IPS-NIHi7 (cell line): ENCODE results near the gene DNAH12.

ENCODE experiments used
- DNase-seq: peaks from one replicate; pipeline ENCODE4 v3.0.0; 2012; ENCODE audit warnings: mixed read lengths; ENCODE audit errors: extremely low spot score

Gene DNAH12, protein sequence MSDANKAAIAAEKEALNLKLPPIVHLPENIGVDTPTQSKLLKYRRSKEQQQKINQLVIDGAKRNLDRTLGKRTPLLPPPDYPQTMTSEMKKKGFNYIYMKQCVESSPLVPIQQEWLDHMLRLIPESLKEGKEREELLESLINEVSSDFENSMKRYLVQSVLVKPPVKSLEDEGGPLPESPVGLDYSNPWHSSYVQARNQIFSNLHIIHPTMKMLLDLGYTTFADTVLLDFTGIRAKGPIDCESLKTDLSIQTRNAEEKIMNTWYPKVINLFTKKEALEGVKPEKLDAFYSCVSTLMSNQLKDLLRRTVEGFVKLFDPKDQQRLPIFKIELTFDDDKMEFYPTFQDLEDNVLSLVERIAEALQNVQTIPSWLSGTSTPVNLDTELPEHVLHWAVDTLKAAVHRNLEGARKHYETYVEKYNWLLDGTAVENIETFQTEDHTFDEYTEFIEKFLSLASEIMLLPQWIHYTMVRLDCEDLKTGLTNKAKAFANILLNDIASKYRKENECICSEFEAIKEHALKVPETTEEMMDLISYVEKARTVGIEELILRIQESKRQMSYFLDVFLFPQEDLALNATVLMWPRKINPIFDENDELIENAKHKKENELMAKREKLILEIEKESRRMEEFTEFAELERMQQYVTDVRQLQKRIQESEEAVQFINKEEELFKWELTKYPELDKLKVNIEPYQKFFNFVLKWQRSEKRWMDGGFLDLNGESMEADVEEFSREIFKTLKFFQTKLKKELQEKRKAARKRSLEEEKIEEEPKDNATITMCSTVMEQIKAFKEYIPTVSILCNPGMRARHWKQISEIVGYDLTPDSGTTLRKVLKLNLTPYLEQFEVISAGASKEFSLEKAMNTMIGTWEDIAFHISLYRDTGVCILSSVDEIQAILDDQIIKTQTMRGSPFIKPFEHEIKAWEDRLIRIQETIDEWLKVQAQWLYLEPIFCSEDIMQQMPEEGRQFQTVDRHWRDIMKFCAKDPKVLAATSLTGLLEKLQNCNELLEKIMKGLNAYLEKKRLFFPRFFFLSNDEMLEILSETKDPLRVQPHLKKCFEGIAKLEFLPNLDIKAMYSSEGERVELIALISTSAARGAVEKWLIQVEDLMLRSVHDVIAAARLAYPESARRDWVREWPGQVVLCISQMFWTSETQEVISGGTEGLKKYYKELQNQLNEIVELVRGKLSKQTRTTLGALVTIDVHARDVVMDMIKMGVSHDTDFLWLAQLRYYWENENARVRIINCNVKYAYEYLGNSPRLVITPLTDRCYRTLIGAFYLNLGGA (N-terminal part only)

DNA sequence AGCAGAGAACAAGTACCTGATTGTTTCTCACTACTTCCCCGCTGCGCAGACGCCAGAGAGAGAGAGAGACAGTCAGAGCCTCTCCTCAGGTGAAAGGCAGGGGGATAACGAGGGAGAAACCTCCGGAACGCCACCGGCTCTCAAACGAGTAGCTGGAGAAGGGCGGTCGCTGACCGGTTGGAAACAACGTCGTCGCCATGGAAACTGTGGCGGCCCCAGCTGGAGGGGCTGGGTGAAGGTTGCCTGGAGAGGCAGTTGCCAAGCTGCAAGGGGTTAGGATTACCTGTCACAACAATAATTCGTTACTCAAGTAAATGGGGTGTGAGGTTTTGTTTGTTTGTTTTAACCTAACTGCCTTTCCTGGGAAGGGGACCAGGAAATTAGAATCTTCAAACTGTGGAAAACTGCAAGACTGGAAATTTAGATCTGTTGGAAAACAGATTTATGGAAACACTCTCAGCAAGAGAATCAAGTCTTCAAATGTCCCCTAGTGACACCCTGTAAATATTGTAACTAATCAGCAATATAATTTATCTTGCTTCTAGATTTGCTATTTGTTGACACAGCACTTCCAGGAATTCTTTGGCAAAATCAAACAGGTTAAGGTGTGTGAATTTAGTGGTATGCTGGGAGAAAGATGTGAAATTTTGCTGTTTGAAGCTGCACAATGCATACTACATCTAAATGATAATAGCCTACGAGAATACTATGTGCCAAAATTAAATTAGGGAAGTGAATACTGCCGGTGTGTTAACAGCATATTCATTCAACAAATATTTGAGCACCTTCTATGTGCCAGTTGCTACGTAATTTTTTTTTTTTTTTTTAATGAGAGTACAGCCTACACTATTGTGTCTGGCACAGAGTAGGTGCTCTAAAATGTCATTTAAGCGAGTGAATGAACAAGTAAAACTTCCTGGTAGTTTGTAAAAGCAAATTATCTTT is at the start of gene DNAH12:
DNAH12 (minus strand) TSS at position 164 of the 945 bp plus-strand sequence. CDS start 1,474 bp downstream, outside the sequence.
- DNase-seq: peak; percentile 93

DNA sequence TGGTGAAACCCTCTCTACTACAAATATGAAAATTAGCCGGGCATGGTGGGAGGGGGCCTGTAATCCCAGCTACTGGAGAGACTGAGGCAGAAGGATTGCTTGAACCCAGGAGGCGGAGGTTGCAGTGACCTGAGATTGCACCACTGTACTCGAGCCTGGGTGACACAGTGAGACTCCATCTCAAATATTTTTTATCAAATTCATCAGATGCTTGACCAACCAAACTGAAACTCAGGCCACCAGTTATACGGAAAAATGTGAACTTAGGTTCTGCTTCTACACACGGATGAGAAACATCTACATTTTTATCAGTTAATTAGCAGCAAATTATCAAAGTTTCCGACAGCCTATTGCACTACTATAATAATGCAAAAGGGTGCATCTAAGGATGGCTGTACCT is 48.2 kb upstream of the DNAH12 start:
- DNase-seq: no peak

DNA sequence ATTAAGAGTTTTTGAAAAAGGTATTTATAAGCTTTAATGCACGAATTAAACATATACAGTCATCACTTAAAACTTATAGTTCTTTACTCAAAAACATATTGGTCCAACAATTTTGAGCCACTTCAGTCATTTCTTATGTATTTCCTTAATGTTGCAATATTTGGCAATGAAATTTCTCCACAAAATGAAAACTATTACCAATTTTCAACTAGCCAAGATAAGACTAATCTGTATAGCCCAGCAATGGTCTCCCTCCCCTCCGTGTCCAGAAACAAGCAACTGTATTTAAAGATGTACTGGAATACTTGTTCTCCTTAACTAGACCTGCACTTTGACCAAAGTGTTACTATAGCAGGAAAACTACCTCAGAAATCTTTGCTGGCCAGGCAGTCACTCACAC is 43.8 kb upstream of the DNAH12 start:
- no peak for DNase-seq

DNA sequence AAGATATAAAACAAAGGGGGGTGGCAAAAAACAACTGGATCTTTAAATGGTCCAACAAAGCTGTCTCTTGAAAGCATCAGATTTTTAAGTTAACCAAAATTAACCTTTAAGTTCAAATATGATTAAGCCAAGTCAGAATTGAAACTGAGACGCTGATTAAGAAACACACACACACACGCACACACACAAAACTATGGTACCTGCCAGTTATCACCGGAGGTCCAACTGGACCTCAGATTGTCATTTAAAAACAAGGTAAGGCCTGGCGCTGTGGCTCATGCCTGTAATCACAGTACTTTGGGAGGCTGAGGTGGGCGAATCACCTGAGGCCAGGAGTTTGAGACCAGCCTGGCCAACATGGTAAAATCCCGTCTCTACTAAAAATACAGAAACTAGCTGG is 42.6 kb upstream of the DNAH12 start:
- DNase-seq: no peak

DNA sequence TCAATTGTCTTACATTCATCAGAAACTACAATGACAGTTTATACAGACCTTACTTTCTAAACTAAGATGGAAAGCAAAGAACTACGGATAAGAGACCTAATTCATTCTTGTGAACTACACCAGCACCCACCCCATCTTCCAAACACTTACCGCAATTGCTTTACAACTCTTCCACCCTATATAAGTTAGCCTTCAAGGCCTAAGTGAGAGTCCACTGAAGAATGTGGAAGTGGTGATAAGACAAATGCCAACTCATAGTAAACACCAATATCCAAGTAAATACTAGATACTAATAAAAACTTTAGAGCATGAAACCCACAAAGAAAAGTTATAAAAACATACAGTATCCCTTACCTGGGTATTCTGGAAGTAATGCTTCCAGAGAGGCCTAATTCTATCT is 39.4 kb upstream of the DNAH12 start:
- DNase-seq: no peak

DNA sequence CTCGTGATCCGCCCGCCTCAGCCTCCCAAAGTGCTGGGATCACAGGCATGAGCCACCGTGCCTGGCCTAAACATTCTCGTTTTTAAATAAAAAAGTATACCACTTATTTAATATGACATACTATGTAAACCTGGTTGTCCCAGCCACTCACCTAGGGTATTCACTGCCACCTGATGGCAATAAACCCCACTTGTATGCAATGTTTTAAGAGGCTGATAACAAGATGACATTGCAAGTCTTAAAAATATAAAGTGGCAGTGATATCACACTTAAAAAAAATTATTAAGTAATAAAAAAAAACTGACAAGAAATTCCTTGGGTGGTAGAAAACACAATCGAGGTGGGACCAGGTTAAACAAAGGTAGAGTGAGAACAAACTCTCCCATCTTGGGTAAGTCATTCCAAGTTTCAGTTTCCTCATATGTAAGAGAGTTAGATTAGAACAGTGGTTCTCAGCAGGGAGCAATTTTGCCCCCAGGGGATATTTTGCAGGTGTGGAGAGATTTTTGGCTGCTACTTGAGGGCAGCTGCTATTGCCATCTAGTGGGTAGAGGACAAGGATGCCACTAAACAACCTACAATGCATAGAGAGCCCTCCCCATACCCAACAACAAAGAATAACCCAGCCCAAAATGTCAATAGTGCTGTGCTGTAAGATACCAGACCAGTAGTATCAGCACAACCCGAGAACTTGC is 38.5 kb upstream of the DNAH12 start:
- peak; percentile 22 for DNase-seq

DNA sequence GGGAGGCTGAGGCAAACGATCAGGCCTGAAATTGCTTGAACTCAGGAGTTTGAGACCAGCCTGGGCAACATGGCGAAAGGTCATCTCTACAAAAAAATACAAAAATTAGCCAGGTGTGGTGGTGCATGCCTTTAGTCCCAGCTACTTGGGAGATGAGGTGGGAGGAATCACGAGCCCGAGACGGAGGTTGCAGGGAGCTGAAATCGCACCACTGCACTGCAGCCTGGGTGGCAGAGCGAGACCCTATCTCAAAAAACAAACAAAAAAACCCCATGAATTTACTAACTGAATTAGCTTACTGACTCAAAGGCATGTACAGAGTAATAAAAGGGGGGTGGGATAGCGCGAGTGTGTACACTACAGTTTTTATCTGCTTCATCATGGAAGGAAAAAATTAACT is 33.7 kb upstream of the DNAH12 start:
- DNase-seq: no peak

DNA sequence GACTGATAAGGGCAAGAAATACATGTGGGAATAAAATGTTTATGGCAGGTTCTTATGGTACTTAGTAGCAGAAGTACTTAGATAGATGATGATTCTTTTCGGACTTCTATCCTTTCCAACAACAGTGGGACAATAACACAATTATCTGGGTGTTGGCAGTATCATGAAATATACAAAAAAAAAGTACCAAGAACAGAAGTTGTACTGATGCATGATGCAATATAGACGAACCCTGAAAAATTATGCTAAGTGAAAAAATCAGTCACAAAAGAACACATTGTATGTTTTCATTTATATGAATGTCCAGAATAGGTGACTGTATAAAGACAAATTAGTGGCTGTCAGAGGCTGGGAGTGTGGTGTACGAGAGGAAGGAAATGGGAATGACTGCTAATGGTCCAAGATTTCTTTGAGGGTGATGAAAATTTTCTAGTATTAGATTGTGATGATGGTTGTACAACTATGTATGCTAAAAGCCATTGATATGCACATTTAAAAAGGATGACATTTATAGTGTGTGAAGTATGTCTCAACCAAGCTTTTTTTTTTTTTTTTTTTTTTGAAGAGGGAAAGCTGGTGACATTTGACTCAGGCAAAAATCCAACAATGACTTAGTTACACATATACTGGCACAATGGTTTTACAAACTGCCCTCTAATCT is 32.0 kb upstream of the DNAH12 start:
- DNase-seq: no peak

DNA sequence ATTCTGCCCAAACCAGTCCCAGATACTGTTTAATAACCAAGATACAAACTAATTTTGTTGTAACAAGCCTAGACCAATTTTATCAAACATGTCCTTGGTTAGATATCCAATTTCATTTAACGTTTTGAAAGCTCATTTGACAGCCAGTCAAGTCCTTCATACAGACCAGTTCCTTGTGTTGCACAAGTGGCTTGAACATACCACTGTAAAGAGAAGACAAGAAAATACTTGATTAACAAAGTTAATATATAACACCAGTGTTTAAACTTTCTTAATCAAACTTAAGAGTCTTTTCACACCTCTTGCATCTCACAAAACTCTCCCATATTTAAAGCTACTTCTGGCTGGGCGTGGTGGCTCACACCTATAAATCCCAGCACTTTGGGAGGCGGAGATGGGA is 28.0 kb upstream of the DNAH12 start:
- DNase-seq: no peak

DNA sequence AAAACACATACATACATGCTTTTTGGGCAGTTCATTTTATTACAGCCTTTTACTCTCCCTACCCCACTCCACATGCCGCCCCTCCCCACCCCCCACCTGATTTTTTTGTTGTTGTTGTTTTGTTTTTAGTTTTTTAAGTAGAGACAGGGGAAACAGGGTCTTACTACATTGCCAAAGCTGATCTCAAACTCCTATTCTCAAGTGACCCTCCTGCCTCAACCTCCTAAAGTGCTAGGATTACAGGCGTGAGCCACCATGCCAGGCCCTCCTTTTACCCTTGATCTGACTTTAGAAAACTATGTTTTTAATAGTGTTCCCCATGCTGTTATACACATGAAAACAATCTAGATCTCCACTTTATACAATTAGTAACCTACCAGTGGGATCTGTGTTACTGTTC is 26.7 kb upstream of the DNAH12 start:
- DNase-seq: no peak

DNA sequence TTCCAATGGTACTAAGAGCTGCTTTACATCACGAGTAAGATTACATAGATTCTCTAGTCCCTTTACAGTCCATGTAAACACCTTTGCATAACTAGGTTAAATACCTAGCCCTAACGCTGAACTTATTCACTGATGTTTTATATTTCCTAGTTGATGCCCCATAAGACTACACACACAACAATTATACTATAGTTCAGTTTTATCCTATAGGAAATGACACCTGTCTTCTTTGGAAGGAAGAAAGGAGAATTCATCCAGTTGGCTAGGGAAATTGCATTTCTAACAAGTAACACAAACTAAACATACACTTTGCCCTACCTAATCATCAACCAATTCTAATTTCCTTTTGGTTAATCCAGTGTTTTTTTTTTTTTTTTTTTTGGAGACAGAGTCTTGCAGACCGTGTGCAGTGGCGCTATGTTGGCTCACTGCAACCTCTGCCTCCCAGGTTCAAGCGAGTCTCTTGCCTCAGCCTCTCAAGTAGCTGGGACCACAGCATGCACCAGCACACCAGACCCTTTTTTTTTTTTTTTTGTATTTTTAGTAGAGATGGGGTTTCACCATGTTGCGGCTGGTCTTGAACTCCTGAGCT is 25.8 kb upstream of the DNAH12 start:
- DNase-seq: no peak

DNA sequence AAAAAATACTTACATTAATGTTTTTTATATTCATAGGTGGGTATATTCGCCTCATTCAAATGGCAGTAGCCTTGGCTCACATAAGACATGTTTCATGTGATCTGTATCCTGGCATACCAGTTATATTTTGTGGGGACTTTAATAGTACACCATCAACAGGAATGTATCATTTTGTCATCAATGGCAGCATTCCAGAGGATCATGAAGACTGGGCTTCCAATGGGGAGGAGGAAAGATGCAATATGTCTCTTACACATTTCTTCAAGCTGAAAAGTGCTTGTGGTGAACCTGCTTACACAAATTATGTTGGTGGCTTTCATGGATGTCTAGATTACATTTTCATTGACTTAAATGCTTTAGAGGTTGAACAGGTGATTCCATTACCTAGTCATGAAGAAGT is 15.4 kb upstream of the DNAH12 start:
- DNase-seq: no peak

DNA sequence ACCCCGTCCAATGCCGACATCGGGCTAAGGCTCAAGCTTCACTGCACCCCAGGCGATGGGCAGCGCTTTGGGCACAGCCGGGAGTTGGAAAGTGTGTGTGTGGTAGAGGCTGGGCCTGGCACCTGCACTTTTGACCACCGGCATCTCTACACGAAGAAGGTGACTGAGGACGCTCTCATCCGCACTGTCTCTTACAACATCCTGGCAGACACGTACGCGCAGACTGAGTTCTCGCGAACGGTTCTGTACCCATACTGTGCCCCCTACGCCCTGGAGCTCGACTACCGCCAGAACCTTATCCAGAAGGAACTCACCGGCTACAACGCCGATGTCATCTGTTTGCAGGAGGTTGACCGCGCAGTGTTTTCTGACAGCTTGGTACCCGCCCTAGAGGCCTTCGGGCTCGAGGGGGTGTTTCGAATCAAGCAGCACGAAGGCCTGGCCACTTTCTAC is 13.0 kb upstream of the DNAH12 start:
- peak; percentile 26 for DNase-seq

DNA sequence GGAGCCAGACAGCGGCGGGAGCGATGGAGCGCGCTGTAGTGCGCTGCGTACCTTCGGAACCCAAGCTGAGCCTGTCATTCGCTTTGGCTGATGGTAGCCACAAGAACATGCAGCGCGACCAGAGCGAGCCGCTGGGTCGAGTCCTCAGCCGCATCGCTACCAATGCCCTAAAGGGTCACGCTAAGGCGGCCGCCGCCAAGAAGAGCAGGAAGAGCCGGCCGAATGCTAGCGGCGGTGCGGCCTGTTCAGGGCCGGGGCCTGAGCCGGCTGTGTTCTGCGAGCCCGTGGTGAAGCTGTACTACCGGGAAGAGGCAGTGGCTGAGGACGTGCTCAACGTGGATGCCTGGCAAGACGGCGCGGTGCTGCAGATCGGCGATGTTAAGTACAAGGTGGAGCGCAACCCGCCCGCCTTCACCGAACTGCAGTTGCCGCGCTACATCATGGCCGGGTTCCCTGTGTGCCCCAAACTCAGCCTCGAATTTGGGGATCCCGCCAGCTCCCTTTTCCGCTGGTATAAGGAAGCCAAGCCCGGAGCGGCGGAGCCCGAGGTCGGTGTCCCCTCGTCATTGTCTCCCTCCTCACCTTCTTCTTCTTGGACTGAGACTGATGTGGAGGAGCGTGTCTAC is 12.4 kb upstream of the DNAH12 start:
- DNase-seq: peak; percentile 26

DNA sequence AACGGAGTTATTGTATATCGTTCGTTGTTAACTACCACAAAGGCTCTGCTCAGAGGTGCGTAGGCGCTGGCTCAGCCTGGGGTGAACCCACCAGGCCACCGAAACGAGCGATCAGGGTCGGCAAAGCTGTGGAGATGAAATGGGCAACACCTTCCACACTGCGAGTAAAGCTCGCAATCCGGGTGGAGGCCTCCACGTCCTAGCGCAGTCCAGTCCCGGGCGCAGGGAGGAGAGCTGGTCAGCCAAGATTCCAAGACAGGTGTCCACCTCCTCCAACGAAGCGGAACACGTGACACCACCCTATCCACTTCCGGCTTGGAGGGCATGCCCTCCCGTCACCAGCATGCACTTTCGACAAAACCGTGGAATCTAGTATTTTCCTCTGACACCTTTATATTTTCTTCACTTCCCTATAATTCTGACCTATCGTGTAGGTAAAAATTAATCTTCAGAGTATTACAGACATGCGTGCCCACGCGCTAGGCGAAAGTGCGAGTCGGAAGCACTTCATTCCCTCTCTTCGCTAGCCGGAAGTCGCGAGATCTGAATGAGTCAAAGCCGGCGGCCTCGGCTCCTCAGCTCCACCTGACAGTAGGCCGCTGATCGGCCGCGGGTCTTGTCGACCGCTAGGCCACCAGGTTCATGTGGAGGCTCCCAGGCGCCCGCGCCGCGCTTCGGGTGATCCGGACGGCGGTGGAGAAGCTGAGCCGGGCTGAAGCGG is 11.8 kb upstream of the DNAH12 start, which contains the start of gene PDE12:
PDE12 (plus strand) TSS at position 537 of the 721 bp plus-strand sequence; CDS start at position 643, 106 bp downstream.
- peak; percentile 88 for DNase-seq

DNA sequence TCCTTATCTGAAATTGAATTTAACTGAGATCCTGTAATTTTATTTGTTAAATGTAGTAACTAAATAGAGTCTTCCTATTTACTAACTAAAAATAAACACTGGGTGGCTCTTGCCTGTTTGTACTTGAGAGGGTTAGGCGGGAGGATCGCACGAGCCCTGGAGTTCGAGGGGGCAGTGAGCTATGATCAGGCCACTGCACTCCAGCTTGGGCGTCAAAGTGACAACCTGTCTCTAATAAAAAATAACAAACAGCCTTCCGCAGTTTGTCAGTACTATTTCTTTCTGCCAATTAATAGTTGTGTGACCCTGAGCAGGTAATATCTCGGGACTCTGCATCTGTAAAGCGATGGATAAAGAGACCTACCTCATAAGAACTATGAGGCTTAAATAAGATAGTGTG is 11.2 kb upstream of the DNAH12 start:
- no peak for DNase-seq

DNA sequence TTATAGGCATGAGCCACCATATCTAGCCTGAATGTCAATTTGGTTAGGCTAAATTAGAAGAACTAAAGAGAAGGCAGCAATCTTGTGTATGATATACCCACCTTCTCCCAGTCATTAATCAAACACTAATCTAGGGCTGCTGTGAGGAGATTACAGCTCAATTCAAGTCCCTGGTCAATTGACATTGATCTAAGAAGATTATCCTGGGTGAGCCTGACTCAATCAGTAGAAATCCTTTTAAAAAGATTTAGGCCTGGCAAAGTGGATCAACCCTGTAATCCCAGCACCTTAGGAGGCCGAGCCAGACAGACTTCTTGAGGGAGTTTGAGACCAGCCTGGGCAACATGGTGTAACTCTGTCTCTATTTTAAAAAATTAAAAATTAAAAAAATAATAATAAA is 2.5 kb upstream of the DNAH12 start:
- DNase-seq: no peak
